T-helper 1 cell (primary cell): ENCODE results near the gene LYRM7.

Experiments
- DNase-seq, 5 donors: peaks; one replicate each; pipeline ENCODE4 v3.0.0-alpha.2; 2012 to 2020

LYRM7 gene

DNA sequence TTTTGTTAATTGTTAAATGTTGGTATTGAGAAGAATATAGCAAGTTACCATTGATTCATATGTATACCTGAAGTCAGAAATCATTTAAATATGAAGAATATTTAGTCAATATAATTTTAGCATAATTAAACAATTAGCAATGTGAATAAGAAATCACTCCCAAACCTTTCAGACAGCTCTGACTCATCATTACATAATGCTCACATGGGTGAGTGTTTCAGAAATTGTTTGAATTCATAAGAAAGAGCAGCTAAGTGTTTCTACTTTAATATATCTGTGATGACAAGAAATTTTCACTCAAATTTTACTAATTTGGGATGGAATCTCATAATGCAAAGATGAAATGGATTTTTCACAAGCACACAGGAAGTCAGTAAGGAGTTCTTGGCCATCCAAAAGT, 51.1 kb downstream of the LYRM7 start:
- DNase-seq = no peak

DNA sequence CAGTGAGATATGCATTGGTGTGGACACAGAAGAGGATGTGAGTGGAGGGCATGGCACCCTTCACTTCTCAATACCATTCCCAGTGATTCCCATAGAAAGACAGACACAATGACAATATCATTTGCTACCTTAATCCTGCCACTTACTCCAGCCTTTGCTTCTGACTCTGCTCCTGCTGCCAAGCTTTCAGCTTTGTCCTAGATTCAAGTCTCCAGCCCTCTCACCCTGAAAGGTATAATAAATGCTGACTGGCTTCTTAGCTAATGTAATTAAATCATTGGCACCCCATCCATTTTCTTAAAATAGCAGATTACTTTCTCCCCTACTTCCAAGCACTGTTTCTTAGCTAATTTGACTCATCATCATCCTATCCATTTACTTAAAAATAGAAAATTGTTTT, 52.0 kb downstream of the LYRM7 start:
- no peak for DNase-seq

DNA sequence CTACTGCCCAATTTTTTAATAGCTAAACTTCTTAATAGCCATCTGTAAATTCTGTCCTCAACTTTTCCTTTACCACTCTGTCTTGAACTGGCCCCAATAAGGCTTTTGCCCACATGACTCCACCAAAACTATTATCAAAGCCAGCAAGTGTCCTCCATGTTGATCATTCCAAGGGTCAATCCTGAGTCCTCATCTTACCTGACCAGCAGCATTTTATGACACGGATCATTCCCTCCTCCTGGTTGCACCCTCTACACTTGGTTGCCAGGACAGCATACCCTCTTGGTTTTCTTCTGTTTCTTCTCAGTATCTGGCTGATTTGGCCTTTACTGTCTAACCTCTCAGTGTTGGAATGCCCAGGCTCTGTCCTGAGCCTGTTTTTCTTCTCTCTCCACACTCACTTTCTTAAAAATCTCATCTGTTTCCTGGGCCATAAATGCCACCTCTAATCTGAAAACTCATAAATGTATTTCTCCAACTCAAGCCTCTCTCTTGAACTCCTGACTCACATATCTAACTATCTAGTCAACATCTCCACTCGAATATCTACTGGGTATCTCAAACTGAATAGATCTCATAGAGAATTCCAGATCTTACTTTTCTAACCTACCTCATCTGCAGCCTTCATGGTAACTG, 53.1 kb downstream of the LYRM7 start:
- no peak for DNase-seq

DNA sequence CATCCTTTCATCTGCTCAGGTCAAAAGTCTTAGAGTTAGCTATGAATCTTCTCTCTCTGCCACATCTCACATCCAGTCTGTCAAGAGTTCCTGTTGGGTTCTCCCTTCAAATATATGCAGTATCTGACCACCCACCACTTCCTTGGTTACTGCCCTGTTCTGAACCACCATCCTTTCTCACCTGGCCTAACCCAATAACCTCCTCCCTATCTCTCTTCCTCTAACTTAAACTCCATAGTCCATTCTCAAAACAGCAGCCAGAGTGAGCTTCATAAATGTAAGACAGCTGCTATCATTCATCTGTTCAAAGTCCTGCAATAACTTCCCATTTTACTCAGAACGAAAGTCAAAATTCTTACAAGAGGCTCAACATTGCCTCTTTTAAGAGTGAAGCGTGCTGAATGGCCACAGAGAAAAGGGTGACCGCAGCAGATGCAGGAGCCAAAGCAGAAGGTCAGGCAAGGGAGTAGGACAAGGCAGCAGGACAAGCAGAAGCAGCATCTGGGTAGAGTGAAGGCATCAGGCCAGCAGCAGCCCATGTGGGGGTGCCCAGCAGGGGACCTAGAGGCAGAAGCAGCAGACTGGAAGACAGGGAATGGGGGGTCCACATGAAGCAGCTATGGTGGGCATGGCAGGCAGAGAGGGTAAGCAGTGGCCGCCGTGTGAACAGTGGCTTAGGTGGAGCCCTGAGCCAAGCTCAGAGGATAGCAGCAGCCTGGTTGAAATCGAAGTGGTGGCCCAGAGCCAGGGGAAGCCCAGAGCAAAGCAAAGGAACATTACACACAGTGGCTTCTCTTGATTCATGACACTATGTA, 53.9 kb downstream of the LYRM7 start:
- DNase-seq = peak in 1 of 5 donors; percentile 38

DNA sequence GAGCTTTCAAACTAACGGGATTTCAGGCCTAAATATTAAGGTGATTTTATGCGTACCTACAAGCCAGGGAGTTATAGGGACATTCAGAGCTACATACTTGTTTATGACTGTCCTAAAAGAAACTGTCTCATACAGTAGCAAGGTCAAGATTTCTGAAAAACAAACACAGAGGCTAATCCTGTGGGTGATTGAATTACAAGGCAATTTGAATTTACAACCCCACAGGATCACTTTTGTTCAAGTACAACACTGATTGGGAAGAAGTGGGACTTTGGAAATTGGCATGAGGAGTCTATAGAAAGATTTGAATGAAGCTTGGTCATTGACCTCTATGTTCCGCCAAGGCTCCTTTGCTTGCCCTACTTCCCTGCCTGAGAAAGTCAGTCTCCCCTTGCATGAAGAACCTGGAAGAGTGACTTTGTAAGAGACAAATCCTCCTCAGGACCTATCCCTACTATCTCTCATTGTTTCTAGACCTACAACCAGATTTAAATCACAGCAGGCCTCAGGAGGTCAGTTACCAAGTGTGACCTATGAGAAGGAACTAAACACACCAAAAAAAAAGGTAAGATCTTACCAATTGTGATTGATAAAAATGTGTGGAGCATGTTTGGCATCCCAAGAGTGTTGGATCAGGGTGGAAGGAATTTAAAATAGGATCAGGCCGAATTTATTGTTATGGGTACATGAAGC, 54.7 kb downstream of the LYRM7 start:
- no peak for DNase-seq

DNA sequence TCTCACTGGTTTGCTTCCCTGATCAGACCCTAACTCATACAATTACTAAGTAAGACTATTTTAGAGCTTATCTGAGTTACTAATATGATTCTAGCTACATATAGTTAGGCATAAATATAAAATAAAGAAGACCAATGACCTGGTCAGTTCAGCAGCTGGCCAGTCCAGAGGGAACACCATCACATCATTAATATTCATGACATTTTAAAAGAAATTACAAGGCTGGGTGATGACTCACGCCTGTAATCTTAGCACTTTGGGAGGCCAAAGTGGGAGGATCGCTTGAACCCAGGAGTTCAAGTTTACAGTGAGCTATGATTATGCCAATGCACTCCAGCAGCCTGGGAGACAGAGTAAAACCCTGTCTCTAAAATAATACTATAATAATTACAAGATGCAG, 56.2 kb downstream of the LYRM7 start:
- no peak for DNase-seq

DNA sequence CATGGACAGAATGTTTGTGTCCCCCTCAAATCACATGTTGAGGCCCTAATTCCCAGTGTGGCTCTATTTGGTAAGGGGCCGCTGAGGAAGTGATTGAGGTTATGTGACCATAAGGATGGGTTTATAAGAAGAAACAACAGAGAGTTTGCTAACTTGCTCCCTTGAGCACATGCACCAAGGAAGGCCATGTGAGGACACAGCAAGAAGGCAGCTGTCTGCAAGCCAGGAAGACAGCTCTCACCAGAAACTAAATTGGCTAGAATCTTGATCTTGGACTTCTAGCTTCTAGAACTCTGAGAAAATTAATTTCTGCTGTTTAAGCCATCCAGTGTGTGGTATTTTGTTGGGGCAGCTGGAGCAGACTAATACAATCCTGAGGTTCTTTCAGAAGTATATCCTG, 57.9 kb downstream of the LYRM7 start:
- DNase-seq = no peak

DNA sequence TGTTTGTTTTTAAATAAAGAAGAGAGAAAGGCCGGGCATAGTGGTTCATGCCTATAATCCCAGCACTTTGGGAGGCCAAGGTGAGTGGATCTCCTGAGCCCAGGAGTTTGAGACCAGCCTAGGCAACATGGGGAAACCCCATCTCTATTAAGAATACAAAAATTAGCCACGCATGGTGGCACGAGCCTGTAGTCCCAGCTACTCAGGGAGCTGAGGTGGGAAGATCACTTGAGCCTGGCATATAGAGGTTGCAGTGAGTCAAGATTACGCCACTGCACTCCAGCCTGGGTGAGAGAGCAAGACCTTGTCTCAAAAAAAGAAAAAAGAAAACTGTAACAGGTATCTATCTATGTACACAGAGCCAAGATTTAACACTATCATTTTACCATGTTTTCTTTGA, 58.9 kb downstream of the LYRM7 start:
- DNase-seq = no peak

DNA sequence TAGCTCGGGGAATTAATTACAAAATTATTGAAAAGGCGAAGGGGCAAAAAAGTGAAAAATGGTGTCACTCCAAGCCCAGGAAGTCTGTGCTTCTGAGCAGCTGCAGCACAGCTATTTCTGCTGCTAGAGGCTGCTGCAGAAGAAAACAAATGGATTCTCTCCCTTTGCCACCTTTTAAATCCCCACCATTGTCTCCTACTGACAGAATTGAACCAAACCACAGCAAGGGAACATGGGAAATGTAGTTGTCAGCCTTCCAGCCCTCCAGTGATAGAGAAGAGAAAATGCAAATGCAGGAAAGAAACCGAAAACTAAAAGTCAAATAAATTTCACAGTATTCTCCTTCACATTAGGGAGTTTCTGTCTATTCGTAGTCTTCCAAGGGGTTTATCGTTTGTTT, 59.7 kb downstream of the LYRM7 start:
- no peak for DNase-seq

DNA sequence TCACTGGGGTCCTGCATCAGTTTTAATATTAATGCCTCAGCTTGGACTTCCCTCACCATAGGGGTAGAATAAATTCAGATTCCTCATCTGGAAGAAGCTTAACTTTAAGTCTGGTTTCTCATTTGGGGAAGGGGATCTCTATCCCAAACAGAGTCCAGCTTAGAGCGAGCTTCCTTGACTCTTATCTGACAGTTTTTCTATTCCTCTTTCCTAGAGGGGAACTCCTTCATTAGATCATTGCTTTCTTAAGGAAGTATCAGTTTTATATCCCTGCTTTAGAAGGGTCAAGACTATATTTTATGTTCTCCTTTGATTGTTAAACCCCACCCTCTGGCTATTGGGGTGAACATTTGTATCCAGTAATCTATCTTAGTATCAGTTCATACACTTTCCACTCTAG, 68.9 kb downstream of the LYRM7 start:
- DNase-seq = no peak

DNA sequence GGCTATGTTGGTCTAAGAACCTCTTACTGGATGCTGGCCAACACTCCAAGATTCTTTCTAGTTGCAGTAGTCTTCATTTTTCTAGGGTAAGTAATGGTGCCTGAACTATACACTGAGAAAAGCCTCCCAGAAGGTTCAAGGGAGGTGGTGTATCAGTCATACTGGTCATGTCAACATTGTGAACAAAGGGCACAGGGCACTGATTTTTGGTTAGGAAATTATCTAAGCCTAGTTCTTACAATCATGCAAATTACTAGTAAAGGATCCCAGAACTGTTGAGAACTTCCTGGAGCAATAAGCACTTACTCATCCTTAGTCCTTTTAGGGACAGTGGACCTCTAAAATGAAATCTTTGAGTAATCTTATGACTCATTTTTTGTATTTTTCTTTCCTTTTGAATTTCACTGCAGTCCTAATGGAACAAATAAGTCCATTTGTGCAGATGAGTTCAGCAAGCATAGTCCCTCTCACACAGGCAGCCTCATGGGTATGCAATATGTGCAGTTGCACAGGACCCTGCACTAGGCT, 72.0 kb downstream of the LYRM7 start:
- DNase-seq = no peak

DNA sequence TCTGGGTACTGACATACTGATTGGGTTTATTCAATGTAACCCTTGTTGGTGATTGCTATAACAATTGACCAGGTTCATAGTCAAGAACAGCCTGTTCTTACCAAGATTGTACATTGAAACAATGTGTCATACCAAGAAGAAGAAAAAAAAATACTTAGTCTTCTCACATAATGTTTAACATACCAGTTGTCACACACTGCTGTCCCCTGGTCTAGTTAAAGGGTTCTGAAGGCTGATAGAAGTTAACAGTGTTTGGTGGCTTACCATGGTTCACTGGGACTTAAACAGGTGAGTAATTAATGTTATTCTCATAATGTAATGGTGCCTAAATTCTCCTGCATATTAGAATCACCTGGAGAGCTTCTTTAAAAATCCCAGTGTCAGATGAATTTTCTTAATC, 74.6 kb downstream of the LYRM7 start:
- DNase-seq = no peak

DNA sequence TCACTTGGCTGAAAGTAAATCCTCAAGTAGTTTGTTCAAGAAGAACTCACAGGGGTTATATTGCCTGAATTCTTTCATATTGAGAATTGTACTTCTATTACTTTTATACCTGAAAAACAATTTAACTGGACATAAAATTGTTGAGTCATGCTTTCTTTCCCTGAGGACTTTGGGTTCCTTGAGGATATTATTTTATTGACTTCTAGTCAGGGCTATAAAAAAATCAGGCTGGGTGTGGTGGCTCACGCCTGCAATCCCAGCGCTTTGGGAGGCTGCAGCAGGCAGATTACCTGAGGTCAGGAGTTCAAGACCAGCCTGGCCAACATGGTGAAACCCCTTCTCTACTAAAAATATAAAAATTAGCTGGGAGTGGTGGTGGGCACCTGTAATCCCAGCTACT, 75.2 kb downstream of the LYRM7 start:
- no peak for DNase-seq

DNA sequence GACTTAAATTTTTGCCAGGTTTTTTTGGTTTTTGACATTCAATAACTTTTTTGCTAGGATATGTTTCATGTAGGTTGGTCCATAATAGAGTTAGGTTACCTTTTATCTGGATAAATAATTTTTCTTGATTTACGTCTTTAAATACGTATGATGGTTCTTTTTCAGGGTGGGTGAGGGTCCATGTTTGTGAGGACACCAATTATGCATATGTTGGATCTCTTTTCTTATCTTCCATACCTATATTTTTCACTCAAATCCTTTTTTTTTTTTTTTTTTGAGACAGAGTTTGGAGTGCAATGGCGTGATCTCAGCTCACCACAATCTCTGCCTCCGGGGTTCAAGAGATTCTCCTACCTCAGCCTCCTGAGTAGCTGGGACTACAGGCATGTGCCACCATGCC, 75.8 kb downstream of the LYRM7 start:
- no peak for DNase-seq

DNA sequence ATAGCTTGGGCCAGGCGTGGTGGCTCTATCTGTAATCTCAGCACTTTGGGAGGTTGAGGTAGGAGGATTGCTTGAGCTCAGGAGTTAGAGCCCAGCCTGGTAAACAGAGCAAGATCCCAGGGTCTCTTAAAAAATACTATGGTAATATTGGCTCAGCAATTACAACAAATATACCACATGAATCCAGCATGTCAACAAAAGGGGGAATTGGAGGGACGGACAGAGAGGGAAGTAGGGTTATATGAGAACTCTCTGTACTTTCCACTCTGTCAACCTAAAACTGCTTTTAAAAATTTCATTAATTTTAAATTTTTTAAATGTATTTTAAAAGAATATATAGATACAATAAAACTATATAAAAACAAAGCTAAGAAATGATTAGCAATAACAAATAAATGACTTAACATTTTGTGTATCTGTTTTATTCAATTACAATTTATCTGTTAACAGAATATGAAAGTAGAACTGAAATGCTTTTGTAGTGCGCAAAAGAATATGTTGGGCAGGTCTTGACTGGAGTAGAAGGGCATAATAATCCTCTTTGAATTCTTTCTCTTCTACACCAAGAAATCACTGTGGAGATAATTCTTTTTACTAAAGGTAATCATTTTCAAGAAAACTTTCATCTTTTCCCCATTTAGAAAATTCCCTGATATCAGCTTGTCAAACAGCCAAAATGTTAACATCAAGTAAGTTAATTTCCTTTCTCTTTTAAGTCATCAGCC, 80.2 kb downstream of the LYRM7 start:
- DNase-seq = no peak

DNA sequence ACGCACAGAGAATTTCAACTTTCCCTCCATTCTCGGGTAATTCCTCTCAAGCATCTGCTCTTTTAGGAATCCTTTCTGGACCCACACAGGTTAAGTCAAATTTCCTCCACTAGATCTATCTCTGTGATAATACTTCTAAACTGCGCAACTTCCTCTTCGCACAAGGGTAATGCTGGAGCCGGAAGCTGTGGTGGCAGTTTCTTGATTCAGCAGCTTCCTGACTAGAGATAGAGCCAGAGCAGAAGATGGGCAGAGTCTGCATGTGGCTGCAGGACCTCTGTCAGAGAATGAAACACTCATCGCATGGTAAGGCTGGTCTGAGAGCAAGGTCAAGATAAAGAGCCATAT, 82.1 kb downstream of the LYRM7 start:
- DNase-seq = peak; percentile 64 to 93 (median 77)

DNA sequence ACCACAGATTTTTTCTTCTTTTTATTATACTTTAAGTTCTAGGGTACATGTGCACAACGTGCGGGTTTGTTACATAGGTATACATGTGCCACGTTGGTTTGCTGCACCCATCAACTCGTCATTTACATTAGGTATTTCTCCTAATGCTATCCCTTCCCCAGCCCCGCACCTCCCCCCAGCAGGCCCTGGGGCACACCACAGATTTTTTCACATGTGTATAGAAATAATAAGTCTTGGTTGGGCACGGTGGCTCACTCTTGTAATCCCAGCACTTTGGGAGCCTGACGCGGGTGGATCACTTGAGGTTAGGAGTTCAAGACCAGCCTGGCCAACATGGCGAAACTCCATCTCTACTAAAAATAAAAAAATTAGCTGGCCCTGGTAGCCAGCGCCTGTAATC, 83.3 kb downstream of the LYRM7 start:
- DNase-seq = peak in 1 of 5 donors; percentile 28

DNA sequence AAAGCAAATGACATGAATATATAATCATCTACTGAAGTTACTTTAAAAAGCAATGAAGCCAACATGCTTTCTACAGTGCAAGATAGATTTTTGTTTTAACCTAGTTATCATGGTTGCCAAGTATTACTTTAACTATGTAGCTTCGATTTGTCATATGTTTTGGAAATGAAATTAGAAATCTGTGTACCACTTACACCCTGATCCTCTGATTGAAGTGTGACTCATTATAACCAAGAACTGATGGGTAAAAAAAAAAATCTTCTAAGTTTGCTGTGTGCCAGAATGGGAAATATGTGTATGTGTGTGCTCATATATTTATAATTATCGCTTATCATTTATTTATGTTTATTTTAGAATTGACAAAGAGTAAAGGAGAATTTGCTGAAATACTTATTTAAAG, 84.0 kb downstream of the LYRM7 start:
- DNase-seq = peak in 1 of 5 donors; percentile 52
